Esophagus muscularis mucosa (tissue), 4 donors: ENCODE measurements around the gene CCL24. TPM values are rescaled to one million over a fixed set of nuclear protein-coding genes. Genes with fewer than 3 reads are reported as not detected.
"Not testable (repeated sequence)": the region's sequence is repeated elsewhere in the genome, so short reads cannot be mapped to it uniquely, and the experiment has no call there.

ENCODE experiments used
- DNase-seq: peaks from one replicate; pipeline ENCODE4 v3.0.0-alpha.2; 2017; ENCODE audit errors: extremely low spot score
- H3K27ac ChIP-seq, 4 donors: fragments of 200-600 bp; sonication (generic); replicated peaks in 1 of 4; 1 replicate in 3 of 4; 2 replicates in 1 of 4; pipeline ENCODE4 v1.5.1; 2016 to 2019; ENCODE audit warnings: mild to moderate bottlenecking in 1 of 4
- H3K27me3 ChIP-seq, 4 donors: fragments of 200-600 bp; sonication (generic); one replicate each; pipeline versions ENCODE4 v1.5.1 to v1.6.0; 2016 to 2019
- H3K36me3 ChIP-seq, 4 donors: fragments of 200-600 bp; sonication (generic); one replicate each; pipeline ENCODE4 v1.5.1; 2016 to 2019
- H3K4me1 ChIP-seq, 4 donors: fragments of 200-600 bp; sonication (generic); one replicate each; pipeline ENCODE4 v1.5.1; 2016 to 2019
- H3K4me3 ChIP-seq, 4 donors: fragments of 200-600 bp; sonication (generic); 1 replicate in 2 of 4; 2 replicates in 2 of 4; pipeline ENCODE4 v1.5.1; 2016 to 2019; ENCODE audit warnings: mild to moderate bottlenecking in 4 of 4, moderate library complexity in 1 of 4
- H3K9me3 ChIP-seq, 4 donors: fragments of 200-600 bp; sonication (generic); 1 replicate in 3 of 4; 2 replicates in 1 of 4; pipeline ENCODE4 v1.5.1; 2016 to 2019
- CTCF ChIP-seq, 3 experiments: fragments of 200-600 bp in 2 of 3; fragments of 450-650 bp in 1 of 3; sonication (generic) in 2 of 3; IDR thresholded peaks; one replicate each; pipeline ENCODE4 v1.5.1; 2017 to 2019; ENCODE audit warnings: antibody characterized with exemption in 3 of 3, mild to moderate bottlenecking in 2 of 3, moderate library complexity in 1 of 3
- EP300 ChIP-seq: sonication (generic); formaldehyde crosslinking; IDR thresholded peaks from one replicate; pipeline ENCODE4 v1.6.1; 2017; ENCODE audit warnings: antibody characterized with exemption
- POLR2A ChIP-seq: fragments of 450-650 bp; IDR thresholded peaks from one replicate; pipeline ENCODE4 v1.6.1; 2017; ENCODE audit warnings: antibody characterized with exemption, moderate library complexity, mild to moderate bottlenecking, low read depth
- POLR2AphosphoS5 ChIP-seq, 2 donors: sonication (generic); formaldehyde crosslinking; IDR thresholded peaks; one replicate each; pipeline ENCODE4 v1.6.1; 2017; ENCODE audit warnings: antibody characterized with exemption in 2 of 2
- WGBS: methylation state at CpG from one replicate; pipeline ENCODE4 v1.1.5; 2018; 5-methylcytosine and 5-hydroxymethylcytosine counted together
- intact Hi-C: fragments of 100-400 bp; cut with DNase I; formaldehyde crosslinking; loops from one replicate; pipeline ENCODE4 v1.15.1; 2023
- total RNA-seq, 4 donors: library from RNA; depleted of rRNA; stranded (reverse); fragments of >200 nt; gene quantifications; one replicate each; pipeline versions ENCODE4 v1.1.0 to v1.2.1, GENCODE V29; 2016

Gene CCL24
- total RNA-seq, 4 donors from 2014 or later: 0.99 TPM; not detected in 3

- intact Hi-C loops: no loop called here
- Histone ChIP-seq H3K4me1 (peaks cover 0 to 14% (median 10%) of the 10 kb centered on the region in 4 donors), H3K4me3 (no peak overlapping the region), H3K27me3 (no peaks in the 10 kb centered on the region), H3K36me3 (no peaks in the 10 kb centered on the region), H3K9me3 (no peaks in the 10 kb centered on the region), H3K27ac (no peak overlapping the region)
- 94% methylated on average over 5 of the region's 5 CpGs for WGBS
- DNase-seq: no peak
- no peak for TF ChIP-seq EP300
- no peak for TF ChIP-seq POLR2AphosphoS5 (IDR thresholded peaks at IDR 0.05)
- TF ChIP-seq POLR2A: no peak
- TF ChIP-seq CTCF (IDR thresholded peaks at IDR 0.05): no peak
These were observed 30.6 kb upstream of the CCL24 start for GRCh38 chr7:75844158-75844557.

GRCh38 chr7:75843613-75844116 lies 30.1 kb upstream of the CCL24 start:
- TF ChIP-seq EP300 (no peak), POLR2AphosphoS5 (IDR thresholded peaks at IDR 0.05) (no peak), CTCF (IDR thresholded peaks at IDR 0.05) (no peak)
- WGBS: 93% methylated on average over 9 of the region's 9 CpGs

GRCh38 chr7:75842836-75843446 lies 29.3 kb upstream of the CCL24 start:
- 47% methylated on average over 8 of the region's 8 CpGs for WGBS
- H3K36me3 ChIP-seq: no peaks in the 10 kb centered on the region
- no peaks in the 10 kb centered on the region for H3K9me3 ChIP-seq
- H3K27me3 ChIP-seq: no peaks in the 10 kb centered on the region
- intact Hi-C loops: no loop called here
- peak overlapping the region in 2 of 4 donors; percentile 35 to 42 for H3K27ac ChIP-seq
- TF ChIP-seq POLR2A: no peak
- TF ChIP-seq POLR2AphosphoS5 (IDR thresholded peaks at IDR 0.05): no peak
- TF ChIP-seq CTCF (IDR thresholded peaks at IDR 0.05): no peak
- no peak for TF ChIP-seq EP300
- H3K4me1 ChIP-seq: peaks cover 0 to 14% (median 10%) of the 10 kb centered on the region in 4 donors
- no peak for DNase-seq
- no peak overlapping the region for H3K4me3 ChIP-seq

More at GRCh38 chr7:75843613-75844116, 30.1 kb upstream of the CCL24 start:
- DNase-seq: no peak
- Histone ChIP-seq H3K4me1 (peaks cover 0 to 14% (median 10%) of the 10 kb centered on the region in 4 donors), H3K27me3 (no peaks in the 10 kb centered on the region), H3K4me3 (no peak overlapping the region), H3K36me3 (no peaks in the 10 kb centered on the region), H3K9me3 (no peaks in the 10 kb centered on the region), H3K27ac (no peak overlapping the region)
- intact Hi-C loops: no loop called here

GRCh38 chr7:75840029-75840428 lies 26.4 kb upstream of the CCL24 start:
- WGBS: 90% methylated on average over 3 of the region's 3 CpGs

GRCh38 chr7:75838281-75838930 lies 24.8 kb upstream of the CCL24 start:
- H3K4me1 ChIP-seq: peaks cover 0 to 14% (median 10%) of the 10 kb centered on the region in 4 donors
- H3K27ac ChIP-seq, H3K4me3 ChIP-seq, H3K9me3 ChIP-seq, H3K27me3 ChIP-seq, intact Hi-C loops, DNase-seq, H3K36me3 ChIP-seq: not testable (repeated sequence)
- WGBS: 82% methylated on average over 14 of the region's 14 CpGs

More at GRCh38 chr7:75840029-75840428, 26.4 kb upstream of the CCL24 start:
- peaks cover 0 to 14% (median 10%) of the 10 kb centered on the region in 4 donors for H3K4me1 ChIP-seq
- H3K27me3 ChIP-seq: no peaks in the 10 kb centered on the region
- H3K36me3 ChIP-seq: no peaks in the 10 kb centered on the region
- DNase-seq: no peak
- H3K9me3 ChIP-seq: no peaks in the 10 kb centered on the region
- H3K4me3 ChIP-seq: no peak overlapping the region
- no peak overlapping the region for H3K27ac ChIP-seq
- TF ChIP-seq POLR2A (no peak), CTCF (IDR thresholded peaks at IDR 0.05) (no peak), POLR2AphosphoS5 (IDR thresholded peaks at IDR 0.05) (no peak), EP300 (no peak)
- intact Hi-C loops: no loop called here
